CMK (cell line): ENCODE measurements around the gene RBPMS2.

Source experiments
- DNase-seq: peaks from one replicate; pipeline ENCODE4 v3.0.0-alpha.2; 2010; ENCODE audit warnings: low read depth

The RBPMS2 gene

DNA sequence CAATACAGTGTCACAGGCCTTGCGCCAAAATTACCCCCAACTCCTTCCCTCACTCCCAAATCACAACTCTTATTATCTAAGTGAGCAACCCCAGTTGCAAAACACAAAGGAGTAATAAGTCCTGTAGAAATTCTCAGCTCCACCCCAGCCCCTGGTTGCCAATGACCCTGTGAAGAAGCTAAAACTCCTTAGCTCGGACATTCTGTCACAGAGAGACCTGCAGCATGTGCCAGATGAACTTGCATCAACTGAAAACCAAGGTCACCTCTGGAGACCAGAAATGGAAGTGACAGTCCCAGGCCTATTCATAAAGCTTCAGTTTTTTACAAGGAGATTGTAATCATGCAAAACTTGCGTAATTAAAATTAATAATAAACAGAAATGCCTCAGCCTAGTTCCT, 55.2 kb downstream of the RBPMS2 start:
- DNase-seq, result no peak

DNA sequence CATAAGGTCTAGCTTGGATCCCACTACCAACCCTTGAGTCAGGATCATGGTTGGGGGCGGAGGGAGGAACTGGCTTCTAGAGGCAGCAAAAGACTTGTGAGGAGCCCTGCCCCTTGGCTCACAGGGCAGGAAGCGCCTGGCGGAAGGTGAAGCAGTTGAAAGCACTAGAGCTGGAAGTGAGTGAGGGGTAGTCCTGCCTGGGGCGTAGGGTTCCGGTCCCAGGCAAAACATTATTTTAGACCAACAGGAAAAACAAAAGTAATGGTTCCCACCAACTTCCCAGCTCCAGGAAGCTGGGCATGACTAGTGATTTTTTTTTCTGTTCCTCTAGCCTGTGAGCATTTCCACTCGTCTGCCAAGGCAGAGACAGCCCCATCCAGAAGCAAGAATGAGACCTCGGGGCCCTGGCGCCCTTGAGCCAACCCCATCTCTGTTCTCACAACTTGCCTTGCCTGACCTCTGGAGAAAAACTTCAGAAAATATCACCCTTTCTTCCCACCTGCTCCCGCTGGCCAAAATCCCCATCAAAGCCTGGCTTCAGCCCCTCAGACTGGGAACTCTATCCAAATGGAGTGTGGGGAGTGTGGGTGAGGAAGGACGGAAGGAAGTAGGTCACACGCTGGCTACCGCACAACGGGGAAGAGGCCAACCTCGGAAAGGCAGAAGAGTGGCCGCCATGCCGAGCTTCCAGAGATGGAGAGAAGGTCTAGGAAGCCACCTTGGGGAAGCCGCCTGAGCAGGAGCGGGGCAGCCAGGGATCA, 57.5 kb downstream of the RBPMS2 start:
- DNase-seq, result no peak

DNA sequence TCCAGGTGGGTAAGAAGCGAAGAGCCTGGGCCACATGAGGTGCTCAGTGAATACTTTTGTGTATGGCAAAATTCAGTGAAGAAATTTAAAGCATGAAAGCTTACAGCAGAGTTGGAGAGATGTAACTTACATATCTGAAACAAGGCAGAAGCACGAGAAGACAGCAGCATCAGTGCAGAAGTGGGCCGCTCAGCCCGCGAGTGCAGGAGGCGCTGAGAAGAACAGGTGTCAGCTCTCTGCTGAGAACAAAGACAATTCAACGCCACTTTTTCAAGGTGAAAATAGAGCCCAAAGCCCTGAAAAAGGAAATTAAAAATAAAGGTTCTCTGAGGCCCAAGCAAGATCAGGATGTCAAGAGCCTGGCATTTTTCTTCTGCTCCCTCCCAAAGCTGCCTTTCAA, 58.3 kb downstream of the RBPMS2 start:
- DNase-seq, result no peak

DNA sequence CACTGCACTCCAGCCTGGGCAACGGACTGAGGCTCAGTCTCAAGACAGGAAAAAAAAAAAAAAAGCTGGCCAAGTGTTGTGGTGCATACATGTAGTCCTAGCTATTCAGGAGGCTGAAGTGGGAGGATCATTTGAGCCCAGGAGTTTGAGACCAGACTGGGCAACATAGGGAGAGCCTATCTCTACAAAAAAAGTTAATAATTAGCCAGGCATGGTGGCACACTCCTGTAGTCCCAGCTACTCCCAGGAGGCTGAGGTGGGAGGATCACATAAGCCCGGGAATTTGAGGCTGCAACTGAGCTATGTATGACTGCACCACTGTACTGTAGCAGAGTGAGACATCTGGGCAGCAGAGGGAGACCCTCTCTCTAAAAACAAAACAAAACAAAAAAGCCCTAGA, 58.9 kb downstream of the RBPMS2 start:
- DNase-seq, result no peak

DNA sequence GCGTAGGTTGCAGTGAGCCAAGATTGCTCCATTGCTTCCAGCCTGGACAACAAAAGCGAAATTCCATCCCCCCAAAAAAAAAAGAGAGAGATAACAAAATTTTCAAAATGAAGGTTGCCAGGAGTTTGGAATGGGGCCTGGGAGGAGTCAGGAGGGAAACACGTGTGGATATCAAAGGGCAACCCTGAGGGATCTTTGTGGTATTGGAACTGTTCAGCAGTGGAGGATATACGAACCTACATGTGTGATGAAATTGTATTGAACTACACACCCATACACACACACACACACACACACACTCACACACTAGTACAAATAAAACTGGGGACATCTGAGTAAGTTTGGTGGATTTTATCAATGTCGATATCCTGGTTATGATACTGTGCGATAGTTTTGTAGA, 61.8 kb downstream of the RBPMS2 start:
- DNase-seq, result no peak

DNA sequence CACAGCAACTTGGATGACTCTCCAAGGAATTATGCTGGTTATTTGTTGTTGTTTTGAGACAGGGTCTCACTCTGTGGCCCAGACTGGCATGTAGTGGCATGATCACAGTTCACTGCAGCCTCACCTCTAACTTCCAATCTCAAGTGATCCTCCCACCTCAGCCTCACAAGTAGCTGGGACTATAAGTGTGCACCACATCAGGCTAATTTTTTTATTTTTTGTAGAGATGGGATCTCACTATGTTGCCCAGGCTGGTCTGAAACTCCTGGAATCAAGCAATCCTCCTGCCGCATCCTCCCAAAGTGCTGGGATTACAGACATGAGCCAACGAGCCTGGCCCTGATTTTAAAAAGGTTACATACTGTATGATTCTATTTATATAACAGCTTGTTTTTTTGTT, 63.0 kb downstream of the RBPMS2 start:
- no peak for DNase-seq

DNA sequence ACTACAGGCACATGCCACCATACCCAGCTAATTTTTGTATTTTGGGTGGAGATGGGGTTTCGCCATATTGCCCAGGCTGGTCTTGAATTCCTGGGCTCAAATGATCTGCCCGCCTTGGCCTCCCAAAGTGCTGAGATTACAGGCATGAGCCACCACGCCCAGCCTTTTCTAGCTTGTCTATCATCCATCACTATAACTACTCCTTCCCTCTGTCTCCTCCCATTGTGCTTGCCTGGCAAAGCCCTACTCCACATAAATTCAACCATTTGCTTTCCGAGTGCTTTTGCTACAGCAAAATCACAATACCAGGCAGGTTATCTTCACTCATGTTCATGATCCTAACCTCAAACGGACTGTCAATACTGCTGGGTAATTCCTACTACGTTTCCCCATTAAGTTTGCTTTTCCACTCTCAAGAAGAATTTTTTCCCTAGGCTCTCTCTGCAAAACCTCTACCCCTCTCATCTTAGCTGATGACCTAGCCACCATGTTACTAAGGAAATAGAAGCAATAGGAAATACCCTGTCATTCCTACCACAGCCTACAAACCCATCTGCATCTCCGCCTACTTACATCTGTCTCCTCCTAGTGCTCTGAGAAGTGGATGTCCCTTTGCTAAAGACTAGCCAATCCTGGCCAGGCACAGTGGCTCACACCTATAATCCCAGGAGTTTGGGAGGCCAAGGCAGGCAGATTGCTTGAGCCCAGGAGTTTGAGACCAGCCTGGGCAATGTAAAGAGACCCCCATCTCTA, 64.5 kb downstream of the RBPMS2 start:
- DNase-seq, result no peak

DNA sequence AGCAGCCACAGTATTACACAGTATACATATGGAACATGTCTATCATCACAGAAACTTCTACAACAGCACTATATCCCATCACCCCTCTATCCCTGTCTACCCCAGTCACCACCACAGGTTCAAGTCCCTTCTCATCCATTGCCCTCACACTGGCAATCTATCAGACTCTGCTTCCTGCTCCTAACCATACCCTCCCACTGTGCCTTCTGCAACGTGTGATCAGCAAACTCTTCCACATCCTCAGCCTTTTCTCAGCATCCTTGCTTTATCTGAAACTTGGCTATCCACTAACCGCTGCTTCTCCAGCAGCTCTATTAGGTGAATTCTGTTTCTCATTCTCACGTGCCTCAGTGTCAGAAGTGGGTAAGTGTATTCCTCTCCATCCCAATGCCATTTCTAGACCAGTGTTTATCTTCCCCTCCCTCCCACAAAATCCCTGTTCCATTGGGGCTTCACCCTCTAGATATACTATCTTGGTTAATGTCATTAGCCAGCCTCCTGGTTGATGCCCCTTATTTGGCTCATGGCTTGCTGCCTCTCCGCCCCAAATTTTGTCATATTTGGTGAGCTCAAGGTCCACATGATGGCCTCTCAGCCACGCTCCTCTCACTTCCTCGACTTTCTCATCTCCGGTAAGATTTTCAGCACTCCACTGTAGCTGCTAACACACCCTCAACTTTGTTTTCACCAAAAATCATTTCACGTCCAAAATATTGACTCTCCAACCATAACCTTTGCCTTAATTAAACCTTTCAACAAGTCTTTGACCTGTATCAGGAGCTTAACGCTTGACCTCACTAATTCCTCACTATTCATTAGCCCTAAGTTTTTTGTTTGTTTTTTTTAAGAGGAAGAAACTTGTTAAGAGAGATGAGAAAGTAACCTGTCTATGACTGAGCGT, 69.1 kb downstream of the RBPMS2 start:
- DNase-seq, result no peak

DNA sequence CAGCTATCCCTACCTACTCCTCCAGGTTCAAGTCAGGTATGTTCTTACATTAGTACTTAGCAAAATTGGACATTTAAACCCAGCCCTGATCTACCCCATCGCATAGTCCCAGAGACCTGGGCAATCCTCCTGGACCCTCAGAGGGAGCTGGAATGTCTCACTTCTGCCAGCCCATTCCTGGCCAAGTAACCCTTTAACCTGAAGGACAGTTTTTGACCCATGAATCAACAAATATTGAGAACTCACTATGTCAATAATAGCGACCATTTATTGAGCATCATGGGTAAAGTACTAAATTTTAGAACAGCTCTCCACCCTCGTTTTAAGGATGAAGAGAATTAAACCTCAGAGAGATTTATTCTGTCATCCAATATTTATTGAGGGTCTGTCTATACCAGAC, 70.4 kb downstream of the RBPMS2 start:
- DNase-seq, result no peak

DNA sequence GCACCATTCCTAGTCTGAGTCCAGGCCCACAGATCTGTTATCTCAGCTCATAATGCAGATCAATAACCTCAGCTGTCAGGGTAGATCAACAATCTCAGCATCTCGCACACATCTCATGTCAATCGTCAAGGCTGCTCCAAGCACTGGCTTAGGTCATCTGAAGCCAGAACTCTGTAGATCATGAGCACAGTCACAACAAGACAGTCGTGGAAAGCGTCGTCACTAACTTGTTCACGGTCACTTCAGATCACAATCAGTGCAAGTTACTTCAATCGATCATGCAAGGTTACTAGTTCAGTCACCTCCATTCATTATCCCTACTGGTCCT, 71.8 kb downstream of the RBPMS2 start:
- no peak for DNase-seq

DNA sequence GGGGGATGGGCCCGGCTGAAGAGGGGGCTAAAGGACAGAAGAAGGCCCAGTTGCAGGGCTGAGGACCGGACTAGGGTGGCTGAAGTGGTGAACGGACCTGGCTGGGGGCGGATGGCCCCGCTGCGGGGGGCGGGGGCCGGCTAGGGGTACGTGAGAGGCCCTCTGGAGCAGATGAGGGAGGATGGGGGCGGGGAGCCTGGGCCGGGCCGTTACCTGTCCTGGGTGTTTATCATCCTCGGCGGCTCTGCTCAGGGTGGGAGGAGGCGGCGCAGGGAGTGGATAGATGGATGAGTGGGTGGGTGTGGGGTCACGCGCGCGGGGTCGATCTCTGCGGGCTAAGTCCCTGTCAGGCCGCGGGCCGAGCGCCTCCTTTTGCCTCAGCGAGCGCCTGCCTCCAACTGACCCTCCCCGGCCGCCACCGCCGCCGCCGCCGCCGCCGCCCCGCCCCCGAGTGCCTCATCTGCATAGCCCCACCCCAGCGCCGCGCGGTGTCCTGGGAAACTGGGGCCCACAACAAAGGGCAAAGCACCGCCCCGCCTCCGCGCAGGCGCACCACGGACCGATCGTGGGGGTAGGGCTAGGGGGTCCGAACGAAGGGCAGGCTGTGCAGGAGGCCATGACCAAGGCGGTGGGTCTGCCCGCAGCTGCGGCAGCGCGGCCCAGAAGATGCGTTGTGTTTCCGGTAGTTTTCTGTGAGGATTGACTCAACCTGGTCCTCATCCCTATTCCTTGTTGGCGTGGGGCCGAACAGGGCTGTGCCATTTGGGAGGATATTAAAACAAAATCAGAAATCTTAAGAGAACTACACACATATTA, 72.4 kb downstream of the RBPMS2 start:
- peak; percentile 81 for DNase-seq

DNA sequence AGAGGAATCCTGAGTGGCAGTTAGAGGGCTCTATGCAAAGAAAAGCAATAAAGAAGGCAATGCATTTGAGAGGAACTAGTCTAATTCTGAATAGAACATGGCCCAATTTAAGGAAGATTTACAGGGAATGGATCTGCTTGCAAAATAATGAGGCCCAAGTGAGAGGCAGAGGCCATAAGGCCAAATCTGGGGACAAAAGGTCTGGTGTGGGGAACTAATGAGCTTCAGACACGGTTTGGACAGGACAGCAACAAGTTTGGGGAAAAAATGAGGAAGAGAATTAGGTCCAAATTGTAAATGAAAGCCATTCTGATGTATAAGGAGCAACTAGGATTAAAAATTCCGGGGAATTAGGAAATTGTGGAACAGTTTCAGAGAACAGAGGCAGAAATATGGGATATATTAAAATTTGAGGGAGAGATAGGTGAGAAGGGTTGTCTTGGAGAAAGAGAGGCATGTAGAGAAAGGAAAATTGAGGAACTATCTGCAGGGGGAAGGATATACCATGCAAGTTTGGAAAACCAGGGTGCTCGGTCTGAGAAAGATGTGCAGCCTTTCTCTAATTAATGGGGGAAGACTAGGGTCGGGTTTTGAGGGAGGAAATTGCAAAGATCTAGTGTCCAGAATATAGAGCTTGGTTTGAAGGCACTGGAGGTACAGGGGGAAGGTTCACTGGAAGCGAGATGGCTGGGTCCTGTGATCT, 73.8 kb downstream of the RBPMS2 start:
- no peak for DNase-seq

DNA sequence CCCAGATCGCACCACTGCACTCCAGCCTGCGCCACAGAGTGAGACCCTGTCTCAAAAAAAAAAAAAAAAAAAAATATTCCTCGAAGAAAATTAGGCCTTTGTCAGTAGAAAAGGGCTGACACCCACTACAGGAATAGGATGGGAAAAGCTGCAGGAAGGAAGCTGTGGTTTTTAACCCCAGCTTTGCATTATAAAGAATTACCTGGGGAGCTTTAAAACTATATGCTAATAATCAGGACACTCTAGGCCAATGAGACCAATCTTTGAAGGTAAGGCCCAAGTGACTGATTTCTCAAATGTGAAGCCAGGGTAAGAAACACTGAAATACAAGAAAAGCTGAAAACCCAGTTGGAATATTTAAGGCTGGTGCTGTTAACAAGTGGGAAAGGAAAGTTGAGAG, 74.3 kb downstream of the RBPMS2 start:
- no peak for DNase-seq

DNA sequence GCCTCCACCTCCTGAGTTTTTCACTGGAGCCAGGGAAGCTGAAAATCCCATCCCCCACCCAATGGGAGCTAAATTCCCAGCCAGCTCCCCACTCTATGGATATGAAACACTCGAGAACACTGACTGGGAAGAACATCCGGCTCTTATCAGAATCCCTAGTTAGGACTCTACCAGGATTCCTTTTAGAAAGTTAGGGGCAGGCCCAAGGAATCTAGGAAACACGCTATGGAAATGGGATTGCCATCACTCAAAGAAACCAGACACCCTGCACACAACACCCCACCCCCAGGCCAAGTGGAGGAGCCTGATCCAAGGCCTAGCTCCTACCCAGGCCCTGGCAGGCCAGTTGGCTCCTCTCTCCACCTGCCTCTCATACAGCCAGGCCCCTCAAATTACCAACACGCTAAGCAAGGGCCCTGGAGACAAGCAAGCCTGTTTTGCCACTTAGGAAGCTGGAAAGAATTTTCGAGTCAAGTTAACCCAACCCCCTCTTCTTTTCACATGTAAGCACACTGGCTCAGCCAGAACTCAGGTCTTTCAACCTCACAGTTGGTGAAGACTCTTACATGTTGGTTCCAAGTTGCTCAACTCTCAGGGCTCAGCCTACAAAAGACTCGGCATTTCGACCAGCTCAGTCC, 75.5 kb downstream of the RBPMS2 start:
- no peak for DNase-seq

DNA sequence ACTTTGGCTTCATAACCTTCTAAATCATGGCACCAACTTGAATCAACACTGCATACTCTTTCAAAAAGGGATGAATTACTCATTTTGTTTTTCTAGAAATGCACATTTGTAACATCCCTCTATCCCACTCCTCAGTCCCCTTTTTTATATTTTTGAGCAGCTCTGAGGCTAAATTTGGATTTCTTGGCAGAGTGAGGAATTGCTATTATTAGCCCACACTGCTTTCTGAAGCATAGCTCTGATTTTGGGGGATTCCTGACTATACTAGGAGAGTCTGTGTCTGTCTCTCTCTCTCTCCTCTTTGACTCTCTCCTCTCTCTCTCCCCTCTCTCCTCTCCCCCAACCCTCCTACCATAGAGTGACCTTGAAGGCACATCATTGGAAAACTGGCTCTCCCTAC, 76.6 kb downstream of the RBPMS2 start:
- no peak for DNase-seq

DNA sequence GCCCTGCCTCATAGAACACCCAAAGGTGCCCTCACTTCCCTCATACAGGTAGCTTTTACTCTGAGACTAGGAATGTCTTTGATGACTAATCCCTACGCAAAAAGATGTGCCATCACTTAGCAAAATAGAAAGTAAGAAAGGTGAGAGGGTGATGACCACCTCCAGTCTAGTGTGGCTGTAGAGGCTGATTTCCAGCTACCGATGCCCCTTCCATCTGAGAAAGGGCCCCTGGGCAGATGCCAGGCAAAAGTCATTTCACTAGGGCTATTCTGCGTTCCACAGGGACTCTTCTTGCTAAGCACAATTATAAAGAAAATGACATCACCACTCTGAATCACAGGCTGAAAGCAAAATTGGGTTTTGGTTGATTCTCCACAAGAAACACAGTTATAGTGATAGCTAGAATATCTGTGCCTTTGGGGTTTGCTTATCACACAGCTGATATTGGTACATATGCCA, 77.4 kb downstream of the RBPMS2 start:
- no peak for DNase-seq

DNA sequence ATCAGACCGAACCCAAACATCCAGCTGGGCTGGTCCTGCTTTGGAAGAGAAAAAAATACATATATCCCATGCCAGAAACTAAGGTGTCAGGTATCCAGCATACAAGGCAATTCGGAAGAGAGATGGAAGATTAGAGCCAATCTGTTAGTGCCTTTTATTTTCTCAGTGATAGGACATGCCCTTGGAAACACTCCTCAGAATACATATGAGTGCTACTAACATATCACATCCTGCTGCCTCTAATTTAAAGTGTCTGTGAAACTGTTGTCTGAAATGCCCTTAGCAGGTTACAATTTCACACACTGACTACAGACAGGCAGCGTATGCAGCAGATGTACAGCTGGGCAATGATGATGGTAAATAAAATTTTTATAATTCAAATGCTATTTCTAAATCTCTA, 78.9 kb downstream of the RBPMS2 start:
- no peak for DNase-seq

DNA sequence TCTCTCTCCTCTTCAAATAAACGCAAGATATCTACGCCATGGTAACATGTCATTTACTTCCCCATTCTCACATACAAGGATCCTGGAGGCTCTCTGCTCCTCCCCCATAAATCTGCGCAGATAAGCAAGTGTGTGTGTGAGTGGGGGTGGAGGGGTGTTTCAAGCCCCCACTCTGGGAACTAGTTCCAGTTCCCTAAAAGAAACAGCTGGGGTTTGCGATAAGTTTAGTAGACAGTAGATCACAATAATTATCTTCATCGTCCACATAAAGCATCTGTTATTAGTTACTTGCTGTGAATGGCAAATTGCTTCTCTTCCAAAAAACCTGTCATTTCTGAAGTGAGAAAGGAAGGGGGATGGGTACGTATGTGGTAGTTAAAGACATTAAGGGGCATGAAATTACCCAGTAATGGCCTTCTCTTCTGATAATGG, 79.8 kb downstream of the RBPMS2 start:
- peak; percentile 94 for DNase-seq

DNA sequence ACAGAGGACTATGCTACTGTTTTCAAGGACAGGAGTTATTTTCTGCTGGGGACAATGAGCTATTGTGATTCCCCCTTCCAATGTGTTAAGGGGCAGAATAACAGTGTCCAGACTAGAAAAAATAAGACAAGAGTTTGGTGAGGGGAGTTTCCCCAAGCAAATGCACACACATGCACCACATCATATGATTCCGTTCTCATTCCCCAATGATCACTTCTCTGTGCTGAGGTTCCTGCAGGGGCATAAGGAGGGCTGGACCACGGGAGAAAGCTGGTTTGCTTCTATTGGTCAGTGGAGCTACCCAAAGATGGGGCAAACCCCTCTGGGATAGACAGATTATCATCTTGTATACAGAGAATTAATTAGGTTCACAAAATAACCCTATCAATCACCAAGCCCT, 80.6 kb downstream of the RBPMS2 start:
- DNase-seq, result no peak

DNA sequence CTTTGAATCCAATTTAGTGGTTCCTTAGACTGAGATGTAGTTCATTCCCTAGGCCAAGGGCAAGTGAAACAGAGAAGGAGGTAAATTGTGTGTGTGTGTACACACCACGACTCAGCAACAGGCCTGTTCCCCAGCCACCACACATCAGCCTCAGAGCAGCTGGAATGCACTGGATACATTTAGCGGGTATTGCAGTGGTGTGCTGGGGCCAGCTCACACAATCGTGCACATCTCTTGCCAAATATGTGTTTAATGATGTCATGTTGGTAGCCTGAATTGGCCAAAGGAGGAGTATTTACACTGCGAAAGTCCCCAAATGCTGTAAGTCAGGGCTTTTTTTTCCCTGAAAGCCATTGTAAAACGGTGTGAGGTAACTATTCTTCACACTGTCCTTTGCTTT, 82.3 kb downstream of the RBPMS2 start:
- no peak for DNase-seq
